ENCODE results near the gene YAP1. TPM values are rescaled to one million over a fixed set of nuclear protein-coding genes. Genes with fewer than 3 reads are reported as not detected.

The YAP1 gene
- polyA plus RNA-seq, 1 donor from 2014 or later, result not detected

GRCh38 chr11:102272047-102272824 lies 162.0 kb downstream of the YAP1 start:
- Mint-ChIP-seq H3K9me3 (no peaks in the 10 kb centered on the region), H3K4me1 (peaks cover 11 to 18% (median 15%) of the 10 kb centered on the region in 3 donors), H3K36me3 (no peaks in the 10 kb centered on the region), H3K27me3 (peaks cover 34% of the 10 kb centered on the region), H3K4me3 (no peak overlapping the region), H3K27ac (no peak overlapping the region)

- H3K4me1 Mint-ChIP-seq, result peaks cover under 1 to 7% (median 3%) of the 10 kb centered on the region in 3 donors
- no peaks in the 10 kb centered on the region for H3K9me3 Mint-ChIP-seq
- H3K27me3 Mint-ChIP-seq, result peaks cover 28% of the 10 kb centered on the region
- H3K27ac Mint-ChIP-seq, result peak overlapping the region in 1 of 3 donors; percentile 14
- H3K4me3 Mint-ChIP-seq, result no peak overlapping the region
- H3K36me3 Mint-ChIP-seq, result no peaks in the 10 kb centered on the region
Observed at GRCh38 chr11:102274628-102275027, 164.4 kb downstream of the YAP1 start.

- no peak overlapping the region for H3K4me3 Mint-ChIP-seq
- peak overlapping the region in 1 of 3 donors; percentile 48 for H3K27ac Mint-ChIP-seq
- H3K9me3 Mint-ChIP-seq, result no peaks in the 10 kb centered on the region
- H3K36me3 Mint-ChIP-seq, result no peaks in the 10 kb centered on the region
- peaks cover 33% of the 10 kb centered on the region for H3K27me3 Mint-ChIP-seq
- peaks cover 3 to 7% (median 5%) of the 10 kb centered on the region in 3 donors for H3K4me1 Mint-ChIP-seq
Observed at GRCh38 chr11:102276362-102276761, 166.1 kb downstream of the YAP1 start.

- Mint-ChIP-seq H3K9me3 (no peaks in the 10 kb centered on the region), H3K4me3 (no peak overlapping the region), H3K27me3 (peaks cover 29% of the 10 kb centered on the region), H3K36me3 (no peaks in the 10 kb centered on the region), H3K4me1 (peaks cover 3 to 7% (median 5%) of the 10 kb centered on the region in 3 donors), H3K27ac (peak overlapping the region in 1 of 3 donors; percentile 48)
Observed at GRCh38 chr11:102276783-102277182, 166.5 kb downstream of the YAP1 start.

- H3K36me3 Mint-ChIP-seq, result no peaks in the 10 kb centered on the region
- no peak overlapping the region for H3K27ac Mint-ChIP-seq
- H3K4me3 Mint-ChIP-seq, result no peak overlapping the region
- H3K4me1 Mint-ChIP-seq, result peaks cover 3 to 7% (median 5%) of the 10 kb centered on the region in 3 donors
- H3K9me3 Mint-ChIP-seq, result no peaks in the 10 kb centered on the region
- H3K27me3 Mint-ChIP-seq, result peaks cover 19% of the 10 kb centered on the region
Observed at GRCh38 chr11:102279641-102280170, 169.5 kb downstream of the YAP1 start.

- H3K27me3 Mint-ChIP-seq, result peaks cover 18% of the 10 kb centered on the region
- H3K9me3 Mint-ChIP-seq, result no peaks in the 10 kb centered on the region
- H3K4me1 Mint-ChIP-seq, result peaks cover 3 to 7% (median 5%) of the 10 kb centered on the region in 3 donors
- H3K4me3 Mint-ChIP-seq, result no peak overlapping the region
- no peaks in the 10 kb centered on the region for H3K36me3 Mint-ChIP-seq
- no peak overlapping the region for H3K27ac Mint-ChIP-seq
Observed at GRCh38 chr11:102280245-102280833, 170.1 kb downstream of the YAP1 start.

Other genes with a start within 250 kb of the YAP1 start
- 0.50 TPM for gene CEP126, start 195.4 kb upstream of the YAP1 start, polyA plus RNA-seq
- gene ANGPTL5, start 193.9 kb upstream of the YAP1 start, polyA plus RNA-seq, result not detected
- not detected for gene CFAP300, start 63.0 kb upstream of the YAP1 start, polyA plus RNA-seq
- 158 TPM for gene BIRC3, start 207.0 kb downstream of the YAP1 start, polyA plus RNA-seq
- gene BIRC2, start 236.8 kb downstream of the YAP1 start, polyA plus RNA-seq, result 28.4 TPM